Measurements from ENCODE around the gene S1PR1.

- TF ChIP-seq CTCF (conservative IDR thresholded peaks at IDR 0.05; ENCODE audit: low read depth, low read length) (no peak), EZH2 (IDR thresholded peaks at IDR 0.05; ENCODE audit: borderline replicate concordance, low read depth, low read length, poor library complexity, severe bottlenecking) (no peak)
These were observed 19.7 kb upstream of the S1PR1 start for GRCh38 chr1:101217148-101217547.

Measured in A673 (cell line).